ENCODE measurements around the gene IGF2BP2.

The IGF2BP2 gene

GRCh38 chr3:185737020-185737419 lies 87.8 kb downstream of the IGF2BP2 start:
- no peak overlapping the region for H3K4me3 ChIP-seq (replicated peaks; ENCODE audit: low read depth, low read length)
- peak; percentile 63 for DNase-seq (ENCODE audit: low read depth)
- no peak for TF ChIP-seq CTCF (IDR thresholded peaks at IDR 0.05; ENCODE audit: low read length, missing control alignments)

DNA sequence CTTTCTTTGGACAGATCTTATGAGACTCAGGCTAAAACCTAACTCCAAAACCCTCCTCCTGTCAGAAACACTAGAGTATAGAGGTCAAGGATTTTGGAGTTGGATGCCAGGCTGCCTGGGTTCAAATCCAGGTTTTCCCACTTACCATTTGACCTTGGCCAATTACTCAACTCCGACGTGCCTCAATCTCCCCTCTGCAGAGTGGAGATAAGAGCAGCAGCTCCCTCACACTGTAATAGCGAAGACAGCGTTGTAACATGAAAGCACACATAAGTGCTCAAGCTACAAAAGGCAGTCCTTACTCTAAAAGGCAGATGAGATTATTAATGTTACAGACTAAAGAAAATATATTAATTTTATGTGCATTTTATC lies 90.1 kb downstream of the IGF2BP2 start:
- no peak overlapping the region for H3K4me3 ChIP-seq (replicated peaks; ENCODE audit: low read depth, low read length)
- TF ChIP-seq CTCF (IDR thresholded peaks at IDR 0.05; ENCODE audit: low read length, missing control alignments) = no peak
- no peak for DNase-seq (ENCODE audit: low read depth)

DNA sequence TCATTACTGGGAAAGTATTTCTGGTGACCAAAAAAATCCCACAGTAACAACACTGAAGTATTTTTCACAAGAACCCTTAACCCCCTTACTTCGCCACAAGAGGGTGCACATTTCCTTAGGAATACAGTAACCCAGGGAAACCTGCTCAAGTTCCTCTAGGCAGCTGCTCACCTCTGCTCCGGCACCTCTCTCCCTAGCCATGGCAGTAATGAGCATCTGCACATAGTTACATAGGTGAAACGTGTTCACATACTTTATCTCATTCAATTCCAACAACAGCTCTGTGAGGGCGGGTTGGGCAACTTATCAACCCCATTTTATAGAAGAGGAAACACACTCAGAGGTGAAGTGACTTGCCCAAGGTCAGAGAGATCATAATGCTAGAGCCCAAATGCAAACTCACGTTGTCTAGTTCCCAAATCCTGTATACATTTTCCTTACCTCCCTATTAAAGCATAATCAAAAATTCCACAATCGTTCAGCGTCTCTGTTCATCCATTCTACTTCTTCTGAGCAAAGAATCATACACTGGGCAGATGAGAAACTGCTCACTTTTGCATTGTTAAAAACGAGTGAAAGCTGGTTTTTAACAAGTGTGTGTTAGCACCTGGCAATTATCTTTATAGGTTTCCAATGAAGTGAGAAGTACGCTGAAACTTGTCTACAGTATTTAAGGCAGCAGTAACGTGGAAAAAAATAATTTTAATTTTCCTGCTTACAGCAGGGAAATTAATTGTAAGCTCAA lies 90.7 kb downstream of the IGF2BP2 start:
- H3K4me3 ChIP-seq (replicated peaks; ENCODE audit: low read depth, low read length) = no peak overlapping the region
- DNase-seq (ENCODE audit: low read depth) = peak; percentile 91

GRCh38 chr3:185732782-185733181 lies 92.1 kb downstream of the IGF2BP2 start:
- no peak for TF ChIP-seq CTCF (IDR thresholded peaks at IDR 0.05; ENCODE audit: low read length, missing control alignments)
- peak; percentile 94 for DNase-seq (ENCODE audit: low read depth)
- no peak overlapping the region for H3K4me3 ChIP-seq (replicated peaks; ENCODE audit: low read depth, low read length)

More for the DNA sequence above, 90.7 kb downstream of the IGF2BP2 start:
- peak; percentile 76 for TF ChIP-seq CTCF (IDR thresholded peaks at IDR 0.05; ENCODE audit: low read length, missing control alignments)

- H3K4me3 ChIP-seq (replicated peaks; ENCODE audit: low read depth, low read length) = no peak overlapping the region
- DNase-seq (ENCODE audit: low read depth) = no peak
- TF ChIP-seq CTCF (IDR thresholded peaks at IDR 0.05; ENCODE audit: low read length, missing control alignments) = no peak
Measured at GRCh38 chr3:185730550-185730949, 94.3 kb downstream of the IGF2BP2 start.

DNA sequence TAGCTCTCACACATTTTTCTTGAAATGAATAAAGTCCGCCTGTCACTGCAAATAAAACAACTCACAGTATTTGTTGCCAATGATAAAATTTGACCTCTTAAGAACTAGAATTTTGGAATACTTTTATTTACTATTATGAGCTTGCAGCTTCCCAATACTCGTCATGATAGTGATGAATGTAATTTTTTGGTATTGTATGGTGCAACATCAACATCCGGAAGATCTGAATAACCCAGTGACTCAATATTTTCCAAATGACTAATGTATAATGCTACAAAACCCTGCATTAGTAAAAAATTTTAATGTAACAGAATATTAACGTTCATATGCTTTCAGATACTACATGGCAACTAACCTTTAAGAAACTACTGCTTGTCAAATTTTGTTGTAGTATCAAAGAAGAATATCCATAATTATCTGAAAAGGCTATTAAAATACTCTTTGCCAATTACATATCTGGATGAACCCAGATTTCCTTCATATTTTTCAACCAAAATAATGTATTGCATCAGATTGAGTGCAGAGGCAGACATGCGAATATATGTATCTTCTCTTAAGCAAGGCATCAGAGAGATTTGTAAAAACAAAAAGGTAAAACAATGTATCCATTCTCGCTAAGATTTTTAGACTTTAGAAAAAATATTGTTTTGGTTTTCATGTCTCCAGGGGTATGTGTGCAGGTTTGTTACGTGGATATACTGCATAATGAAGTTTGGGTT lies 95.3 kb downstream of the IGF2BP2 start:
- TF ChIP-seq CTCF (IDR thresholded peaks at IDR 0.05; ENCODE audit: low read length, missing control alignments) = no peak
- peak; percentile 91 for DNase-seq (ENCODE audit: low read depth)
- H3K4me3 ChIP-seq (replicated peaks; ENCODE audit: low read depth, low read length) = no peak overlapping the region

All from fibroblast of pulmonary artery (primary cell).